T47D (cell line): ENCODE results near the gene SUN1.
"Not testable (repeated sequence)": the region's sequence is repeated elsewhere in the genome, so short reads cannot be mapped to it uniquely, and the experiment has no call there.

Source experiments
- DNase-seq, 2 experiments: peaks; one replicate each; pipeline versions ENCODE4 v3.0.0 to v3.0.0-alpha.2; 2011 to 2012; ENCODE audit warnings: low read depth in 1 of 2, low spot score in 1 of 2
- JUND ChIP-seq: IDR thresholded peaks from 2 replicates; pipeline ENCODE4 v1.6.1; 2012; ENCODE audit warnings: low read depth
- in situ Hi-C: cut with HindIII; loops from 2 replicates; pipeline ENCODE4 v1.10.0; 2016; ENCODE audit warnings: low sequenced_read_pairs, low pct_unique_long_range_greater_than_20kb

Gene SUN1

GRCh38 chr7:794671-795329 lies 37.5 kb upstream of the SUN1 start:
- DNase-seq = no peak
- no peak for TF ChIP-seq JUND
- in situ Hi-C loops = no loop called here

DNA sequence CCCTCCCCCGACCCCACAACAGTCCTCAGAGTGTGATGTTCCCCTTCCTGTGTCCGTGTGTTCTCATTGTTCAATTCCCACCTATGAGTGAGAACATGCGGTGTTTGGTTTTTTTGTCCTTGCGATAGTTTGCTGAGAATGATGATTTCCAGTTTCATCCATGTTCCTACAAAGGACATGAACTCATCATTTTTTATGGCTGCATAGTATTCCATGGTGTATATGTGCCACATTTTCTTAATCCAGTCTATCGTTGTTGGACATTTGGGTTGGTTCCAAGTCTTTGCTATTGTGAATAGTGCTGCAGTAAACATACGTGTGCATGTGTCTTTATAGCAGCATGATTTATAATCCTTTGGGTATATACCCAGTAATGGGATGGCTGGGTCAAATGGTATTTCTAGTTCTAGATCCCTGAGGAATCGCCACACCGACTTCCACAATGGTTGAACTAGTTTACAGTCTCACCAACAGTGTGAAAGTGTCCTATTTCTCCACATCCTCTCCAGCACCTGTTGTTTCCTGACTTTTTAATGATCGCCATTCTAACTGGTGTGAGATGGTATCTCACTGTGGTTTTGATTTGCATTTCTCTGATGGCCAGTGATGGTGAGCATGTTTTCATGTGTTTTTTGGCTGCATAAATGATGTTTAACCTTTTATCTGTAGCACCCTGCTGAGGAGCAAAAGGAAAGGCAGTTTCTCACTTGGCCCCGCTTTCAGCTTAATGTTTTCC lies 35.7 kb upstream of the SUN1 start:
- DNase-seq, in situ Hi-C loops: not testable (repeated sequence)

DNA sequence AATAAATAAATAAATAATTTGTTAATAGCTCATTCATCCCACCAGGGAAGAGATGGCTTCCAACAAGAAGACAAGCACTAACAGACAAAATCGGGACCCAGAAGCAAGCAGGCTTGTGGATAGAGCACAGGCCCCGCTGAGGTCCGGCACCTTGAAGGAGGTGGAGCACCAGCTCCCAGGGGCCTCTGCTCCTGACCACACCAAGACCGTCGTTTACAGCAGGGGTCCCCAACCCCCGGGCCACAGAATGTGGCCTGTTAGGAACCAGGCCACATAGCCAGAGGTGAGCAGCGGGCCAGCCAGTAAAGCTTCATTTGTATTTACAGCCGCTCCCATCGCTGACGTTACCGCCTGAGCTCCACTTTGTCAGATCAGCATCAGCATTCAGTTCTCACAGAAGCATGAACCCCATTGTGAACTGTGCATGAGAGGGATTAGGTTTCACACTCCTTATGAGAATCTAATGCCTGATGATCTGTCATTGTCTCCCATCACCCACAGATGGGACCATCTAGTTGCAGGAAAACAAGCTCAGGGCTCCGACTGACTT lies 33.3 kb upstream of the SUN1 start:
- in situ Hi-C loops = no loop called here
- DNase-seq = no peak
- TF ChIP-seq JUND = no peak

- TF ChIP-seq JUND = no peak
- no peak for DNase-seq
- in situ Hi-C loops = no loop called here
Measured at GRCh38 chr7:800692-801091, 31.6 kb upstream of the SUN1 start.

DNA sequence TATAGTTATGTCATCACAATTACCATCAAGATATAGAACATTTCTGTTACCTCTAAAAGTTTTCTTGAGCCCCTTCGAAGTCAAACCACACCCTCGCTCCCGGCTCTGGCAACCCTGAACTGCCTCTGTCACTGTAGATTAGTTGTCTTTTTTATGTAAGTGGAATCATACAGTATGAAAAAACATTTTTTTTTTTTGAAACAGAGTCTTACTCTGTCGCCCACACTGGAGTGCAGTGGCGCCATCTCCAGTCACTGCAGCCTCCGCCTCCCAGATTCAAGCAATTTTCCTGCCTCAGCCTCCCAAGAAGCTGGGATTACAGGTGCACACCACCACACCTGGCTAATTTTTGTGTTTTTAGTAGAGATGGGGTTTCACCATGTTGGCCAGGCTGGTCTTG lies 30.9 kb upstream of the SUN1 start:
- DNase-seq, in situ Hi-C loops: not testable (repeated sequence)

DNA sequence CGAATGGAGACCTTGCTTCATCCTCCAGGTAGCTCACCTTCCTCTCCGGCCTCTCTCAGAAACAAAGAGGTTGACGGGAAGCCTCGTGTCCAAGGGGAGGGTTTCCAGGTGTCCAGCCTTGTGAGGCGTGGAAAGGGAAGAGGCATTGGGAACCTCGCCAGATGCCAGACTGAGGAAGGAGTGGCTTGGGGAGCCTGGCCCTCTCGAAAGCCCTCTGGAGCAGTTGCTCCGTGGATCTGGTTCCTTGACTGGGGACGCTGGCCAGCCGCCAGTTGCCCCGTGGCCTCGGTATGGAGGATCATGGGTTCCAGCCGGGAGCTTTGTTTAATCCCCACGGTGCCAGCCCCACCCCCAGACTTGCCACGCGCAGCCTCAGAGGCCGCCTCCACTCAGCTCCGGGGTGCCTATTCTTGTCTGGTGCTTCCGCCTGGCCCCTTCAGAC lies 30.3 kb upstream of the SUN1 start:
- DNase-seq = peak; percentile 84 to 97
- in situ Hi-C loops = no loop called here
- no peak for TF ChIP-seq JUND

GRCh38 chr7:802500-803242 lies 29.6 kb upstream of the SUN1 start:
- no peak for TF ChIP-seq JUND
- in situ Hi-C loops = no loop called here
- DNase-seq = no peak

DNA sequence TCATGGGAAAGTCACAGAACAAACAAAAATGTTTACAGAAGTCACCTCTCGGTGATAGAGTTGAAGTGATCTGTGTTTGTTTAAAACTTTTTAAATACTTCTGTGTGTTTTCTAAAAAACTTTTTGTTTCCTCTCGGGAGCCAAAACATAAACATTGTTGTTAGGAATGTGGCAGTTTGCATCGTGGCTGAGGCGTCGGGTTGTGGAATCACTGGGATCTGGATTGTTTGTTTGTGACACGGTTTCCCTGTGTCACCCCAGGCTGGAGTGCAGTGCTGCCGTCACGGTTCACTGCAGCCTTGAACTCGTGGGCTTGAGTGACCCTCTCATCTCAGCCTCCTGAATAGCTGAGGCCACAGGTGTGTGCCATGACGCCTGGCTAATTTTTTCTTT lies 29.0 kb upstream of the SUN1 start:
- peak in 1 of 2 experiments; percentile 75 for DNase-seq
- in situ Hi-C loops = no loop called here
- TF ChIP-seq JUND = no peak

DNA sequence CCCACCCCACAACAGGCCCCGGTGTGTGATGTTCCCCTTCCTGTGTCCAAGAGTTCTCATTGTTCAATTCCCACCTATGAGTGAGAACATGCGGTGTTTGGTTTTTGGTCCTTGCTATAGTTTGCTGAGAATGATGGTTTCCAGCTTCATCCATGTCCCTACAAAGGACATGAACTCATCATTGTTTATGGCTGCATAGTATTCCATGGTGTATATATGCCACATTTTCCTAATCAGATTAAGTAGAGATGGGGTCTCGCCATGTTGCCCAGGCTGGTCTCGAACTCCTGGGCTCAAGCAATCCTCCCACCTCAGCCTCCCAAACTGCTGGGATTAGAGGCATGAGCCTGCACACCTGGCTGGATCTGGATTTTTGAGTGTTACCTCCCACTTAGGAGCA lies 28.5 kb upstream of the SUN1 start:
- DNase-seq, in situ Hi-C loops: not testable (repeated sequence)

- DNase-seq = no peak
- in situ Hi-C loops = no loop called here
- TF ChIP-seq JUND = no peak
Measured at GRCh38 chr7:805261-805660, 27.0 kb upstream of the SUN1 start.

- in situ Hi-C loops = no loop called here
- peak in 1 of 2 experiments; percentile 45 for DNase-seq
- no peak for TF ChIP-seq JUND
Measured at GRCh38 chr7:815284-816216, 16.7 kb upstream of the SUN1 start.

DNA sequence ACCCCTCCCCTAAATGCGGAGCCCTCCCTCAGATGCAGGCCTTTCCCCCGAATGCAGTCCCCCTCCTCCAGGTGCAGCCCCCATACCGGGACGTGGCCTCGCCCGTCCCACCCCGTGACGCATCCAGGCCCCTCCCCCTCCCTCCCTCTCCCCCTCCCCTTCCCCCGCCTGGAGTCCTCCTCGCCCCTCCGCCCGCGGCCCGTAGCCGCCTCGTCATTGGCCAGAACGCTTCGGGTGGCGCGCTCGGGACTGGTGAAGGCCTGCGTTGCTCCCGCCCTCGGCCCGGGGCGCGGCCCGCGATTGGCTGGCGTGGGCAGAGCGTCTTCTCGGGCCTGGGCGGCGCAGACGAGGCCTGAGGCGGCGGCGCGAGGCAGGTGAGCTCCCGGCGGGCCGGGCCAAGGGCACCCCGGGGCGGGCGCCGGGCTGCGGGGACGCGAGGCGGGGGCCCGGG lies 16.0 kb upstream of the SUN1 start:
- no peak for TF ChIP-seq JUND
- in situ Hi-C loops = no loop called here
- peak; percentile 99 to 100 for DNase-seq
